Body of pancreas (tissue), 4 donors: ENCODE results near the gene CSTPP1. TPM values are rescaled to one million over a fixed set of nuclear protein-coding genes. Genes with fewer than 3 reads are reported as not detected.

Experiments
- ATAC-seq: fragments of 150-250 bp; one replicate; pipeline ENCODE4 v1.9.1; 2016
- DNase-seq, 4 donors: peaks; one replicate each; pipeline ENCODE4 v3.0.0-alpha.2; 2019
- H3K27ac ChIP-seq, 4 donors: fragments of 200-600 bp; sonication (generic); 1 replicate in 3 of 4; 2 replicates in 1 of 4; pipeline versions ENCODE4 v1.5.1 to v1.6.1; 2016 to 2019; ENCODE audit warnings: mild to moderate bottlenecking in 1 of 4, mixed read lengths in 1 of 4, moderate library complexity in 1 of 4
- H3K27me3 ChIP-seq, 2 donors: fragments of 200-600 bp; sonication (generic); one replicate each; pipeline ENCODE4 v1.6.0; 2016; ENCODE audit warnings: mild to moderate bottlenecking in 1 of 2
- H3K36me3 ChIP-seq, 2 donors: fragments of 200-600 bp; sonication (generic); replicated peaks in 1 of 2; 2 replicates each; pipeline ENCODE4 v1.5.1; 2016; ENCODE audit warnings: low read depth in 2 of 2; ENCODE audit not compliant: insufficient read depth in 1 of 2
- H3K4me1 ChIP-seq: fragments of 200-600 bp; sonication (generic); one replicate; pipeline ENCODE4 v1.6.0; 2016
- H3K4me3 ChIP-seq, 2 donors: fragments of 200-600 bp; sonication (generic); 1 replicate in 1 of 2; 2 replicates in 1 of 2; pipeline ENCODE4 v1.5.1; 2016 to 2019
- H3K9me3 ChIP-seq, 3 donors: fragments of 200-600 bp; sonication (generic); 1 replicate in 2 of 3; 2 replicates in 1 of 3; pipeline ENCODE4 v1.5.1; 2016
- POLR2A ChIP-seq, 3 donors: fragments of 450-650 bp; IDR thresholded peaks; one replicate each; pipeline ENCODE4 v1.6.1; 2016; ENCODE audit warnings: antibody characterized with exemption in 3 of 3, mild to moderate bottlenecking in 2 of 3
- WGBS, 2 donors: methylation state at CpG; one replicate each; pipeline ENCODE4 v1.1.5; 2017; 5-methylcytosine and 5-hydroxymethylcytosine counted together
- intact Hi-C: fragments of 100-400 bp; cut with DNase I; formaldehyde crosslinking; loops from one replicate; pipeline ENCODE4 v1.15.1; 2023
- total RNA-seq, 2 donors: library from RNA; depleted of rRNA; stranded (reverse); fragments of >200 nt; gene quantifications; one replicate each; pipeline ENCODE4 v1.1.0, GENCODE V29; 2016
- TF ChIP-seq, protein P1 (sequence below), 7 experiments: fragments of 450-650 bp in 4 of 7; fragments of 200-600 bp in 3 of 7; sonication (generic) in 3 of 7; IDR thresholded peaks; one replicate each; pipeline ENCODE4 v1.5.1; 2016 to 2019; ENCODE audit warnings: antibody characterized with exemption in 7 of 7

The CSTPP1 gene
- total RNA-seq, 2 donors from 2014 or later: 11.2 to 13.2 TPM

DNA sequence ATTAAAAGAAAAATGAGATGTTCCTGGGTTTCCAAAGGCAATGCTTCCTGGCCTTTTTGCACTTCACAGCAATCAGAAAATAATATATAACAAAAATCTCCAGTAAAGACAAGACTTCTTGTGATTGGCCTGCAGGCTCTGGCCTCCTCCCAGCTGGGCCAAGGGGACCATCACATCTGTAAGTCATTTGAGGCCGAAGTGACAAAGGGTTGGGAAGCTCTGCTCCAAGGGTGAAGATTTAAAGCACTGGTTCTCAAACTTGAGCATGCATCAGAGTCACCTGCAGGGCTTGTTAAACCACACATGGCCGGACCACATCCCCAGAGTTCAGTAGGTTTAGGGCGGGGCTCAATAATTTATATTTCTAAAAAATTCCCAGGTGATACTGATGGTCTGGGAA lies 208.0 kb downstream of the CSTPP1 start:
- Histone ChIP-seq H3K27me3 (no peaks in the 10 kb centered on the region), H3K4me3 (no peak overlapping the region), H3K27ac (no peak overlapping the region), H3K9me3 (no peaks in the 10 kb centered on the region), H3K36me3 (no peaks in the 10 kb centered on the region), H3K4me1 (peaks cover 25% of the 10 kb centered on the region)
- TF ChIP-seq, protein P1, sequence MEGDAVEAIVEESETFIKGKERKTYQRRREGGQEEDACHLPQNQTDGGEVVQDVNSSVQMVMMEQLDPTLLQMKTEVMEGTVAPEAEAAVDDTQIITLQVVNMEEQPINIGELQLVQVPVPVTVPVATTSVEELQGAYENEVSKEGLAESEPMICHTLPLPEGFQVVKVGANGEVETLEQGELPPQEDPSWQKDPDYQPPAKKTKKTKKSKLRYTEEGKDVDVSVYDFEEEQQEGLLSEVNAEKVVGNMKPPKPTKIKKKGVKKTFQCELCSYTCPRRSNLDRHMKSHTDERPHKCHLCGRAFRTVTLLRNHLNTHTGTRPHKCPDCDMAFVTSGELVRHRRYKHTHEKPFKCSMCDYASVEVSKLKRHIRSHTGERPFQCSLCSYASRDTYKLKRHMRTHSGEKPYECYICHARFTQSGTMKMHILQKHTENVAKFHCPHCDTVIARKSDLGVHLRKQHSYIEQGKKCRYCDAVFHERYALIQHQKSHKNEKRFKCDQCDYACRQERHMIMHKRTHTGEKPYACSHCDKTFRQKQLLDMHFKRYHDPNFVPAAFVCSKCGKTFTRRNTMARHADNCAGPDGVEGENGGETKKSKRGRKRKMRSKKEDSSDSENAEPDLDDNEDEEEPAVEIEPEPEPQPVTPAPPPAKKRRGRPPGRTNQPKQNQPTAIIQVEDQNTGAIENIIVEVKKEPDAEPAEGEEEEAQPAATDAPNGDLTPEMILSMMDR (IDR thresholded peaks at IDR 0.05): no peak
- no peak for TF ChIP-seq POLR2A (IDR thresholded peaks at IDR 0.05)
- ATAC-seq (no peak), DNase-seq (no peak)
- whole genome bisulfite sequencing, 2 donors: 91 to 94% methylated on average over 3 of the region's 3 CpGs
- intact Hi-C loops: no loop called here

DNA sequence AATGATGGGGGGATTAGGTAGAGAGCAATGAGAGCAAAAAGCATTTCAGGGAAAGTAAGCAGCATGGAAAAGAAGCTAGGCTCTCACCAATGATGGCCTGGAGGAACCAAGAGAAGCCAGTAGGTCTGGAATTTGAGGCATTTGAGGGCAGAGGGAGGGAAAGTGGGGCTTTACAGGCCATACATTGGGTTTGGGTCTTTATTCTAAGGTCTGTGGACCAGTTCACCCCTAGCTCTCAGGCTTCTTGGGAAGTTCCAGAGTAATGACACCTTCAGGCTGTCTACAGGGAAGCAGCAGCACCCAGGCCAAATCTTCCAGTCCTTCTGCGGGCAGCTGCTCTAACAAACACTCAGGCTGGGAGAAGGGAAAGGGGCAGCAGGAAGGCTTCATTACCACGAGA lies 210.7 kb downstream of the CSTPP1 start:
- WGBS, 2 donors: 51 to 75% methylated on average over 2 of the region's 2 CpGs
- intact Hi-C loops: no loop called here

DNA sequence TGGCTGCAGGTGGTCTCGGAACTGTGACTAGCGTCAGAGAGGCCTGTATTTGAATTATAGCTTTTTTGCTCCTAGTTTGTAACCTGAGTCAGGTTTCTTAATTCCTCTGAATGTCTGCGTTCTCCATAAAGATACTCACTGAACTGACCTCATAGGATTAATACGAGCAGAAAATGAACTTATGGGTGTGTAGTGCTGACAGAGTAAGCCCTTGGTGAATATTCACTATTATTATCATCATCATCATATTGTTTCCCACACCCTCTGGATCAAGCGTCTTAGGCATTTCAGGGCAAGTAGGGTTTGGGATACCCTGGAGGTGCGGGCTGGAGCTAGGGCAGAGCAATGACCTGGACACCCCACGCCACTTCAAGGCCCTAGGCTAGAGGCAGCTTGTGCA lies 211.1 kb downstream of the CSTPP1 start:
- TF ChIP-seq, protein P1 (IDR thresholded peaks at IDR 0.05): no peak
- peak overlapping the region in 3 of 4 donors; percentile 70 to 79 (median 75) for H3K27ac ChIP-seq
- H3K4me3 ChIP-seq: no peak overlapping the region
- peaks cover 36% of the 10 kb centered on the region for H3K4me1 ChIP-seq
- intact Hi-C loops: no loop called here
- no peak for ATAC-seq
- H3K9me3 ChIP-seq: no peaks in the 10 kb centered on the region
- DNase-seq: no peak
- 94 to 98% methylated on average over 6 to 7 of the region's 7 CpGs for WGBS, 2 donors
- no peaks in the 10 kb centered on the region for H3K36me3 ChIP-seq
- no peaks in the 10 kb centered on the region for H3K27me3 ChIP-seq

More for the DNA sequence above, 210.7 kb downstream of the CSTPP1 start:
- no peaks in the 10 kb centered on the region for H3K36me3 ChIP-seq
- no peaks in the 10 kb centered on the region for H3K27me3 ChIP-seq
- no peak overlapping the region for H3K4me3 ChIP-seq
- H3K27ac ChIP-seq: no peak overlapping the region
- no peak for TF ChIP-seq POLR2A (IDR thresholded peaks at IDR 0.05)
- TF ChIP-seq, protein P1 (IDR thresholded peaks at IDR 0.05): no peak
- no peak for ATAC-seq
- H3K4me1 ChIP-seq: peaks cover 35% of the 10 kb centered on the region
- no peak for DNase-seq
- no peaks in the 10 kb centered on the region for H3K9me3 ChIP-seq

DNA sequence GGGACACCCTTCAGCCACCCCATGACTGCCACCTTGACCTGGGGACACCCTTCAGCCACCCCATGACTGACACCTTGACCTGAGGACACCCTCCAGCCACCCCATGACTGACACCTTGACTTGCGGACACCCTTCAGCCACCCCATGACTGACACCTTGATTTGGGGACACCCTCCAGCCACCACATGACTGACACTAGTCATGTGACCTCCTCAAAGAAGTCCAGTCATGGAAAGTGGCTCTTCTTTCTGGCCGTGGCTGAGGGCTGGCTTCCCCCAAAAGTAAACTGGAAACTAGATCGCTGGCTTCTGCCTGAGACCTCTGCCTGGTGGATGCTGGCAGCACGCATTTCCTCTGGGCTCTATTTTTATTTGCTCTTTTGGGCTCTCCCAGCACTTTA lies 211.7 kb downstream of the CSTPP1 start:
- ATAC-seq (no peak), DNase-seq (no peak)
- H3K27me3 ChIP-seq: no peaks in the 10 kb centered on the region
- 58 to 61% methylated on average over 4 of the region's 4 CpGs for WGBS, 2 donors
- TF ChIP-seq, protein P1 (IDR thresholded peaks at IDR 0.05): no peak
- no peak for TF ChIP-seq POLR2A (IDR thresholded peaks at IDR 0.05)
- H3K4me1 ChIP-seq: peaks cover 40% of the 10 kb centered on the region
- no peaks in the 10 kb centered on the region for H3K36me3 ChIP-seq
- intact Hi-C loops: no loop called here
- peak overlapping the region; percentile 70 to 83 (median 77) for H3K27ac ChIP-seq
- no peaks in the 10 kb centered on the region for H3K9me3 ChIP-seq
- no peak overlapping the region for H3K4me3 ChIP-seq

DNA sequence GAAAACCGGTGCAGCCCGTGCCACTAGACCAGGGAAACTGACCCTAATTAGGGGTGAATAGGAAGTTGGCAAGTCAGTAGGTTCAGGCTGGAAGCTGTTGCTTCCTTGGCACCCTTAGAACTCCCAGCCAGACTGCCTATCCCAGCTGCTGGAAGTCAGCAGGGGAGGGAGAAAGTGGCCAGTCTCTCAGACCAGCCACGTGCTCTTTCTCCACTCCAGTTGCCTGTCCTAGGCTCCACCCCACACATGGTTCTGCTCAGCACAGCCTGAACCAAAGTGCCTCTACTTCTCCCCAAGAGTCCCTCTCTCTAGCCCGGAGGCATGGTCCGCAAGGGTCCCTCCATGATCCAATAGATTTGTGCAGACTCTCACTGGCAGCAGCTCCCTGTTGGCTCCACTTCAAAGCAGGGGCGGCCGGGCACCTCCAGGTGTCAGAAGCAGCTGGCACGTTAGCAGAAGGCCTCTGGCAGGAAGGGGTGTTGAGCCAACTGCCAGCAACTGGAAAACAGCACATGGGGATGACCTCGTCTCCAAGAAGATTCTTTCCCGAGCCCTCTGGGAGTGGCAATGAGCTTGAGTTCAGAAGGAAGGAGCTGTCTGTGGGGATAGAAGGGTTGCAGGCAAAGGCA lies 212.5 kb downstream of the CSTPP1 start:
- Histone ChIP-seq H3K4me1 (peaks cover 42% of the 10 kb centered on the region), H3K4me3 (no peak overlapping the region), H3K27ac (peak overlapping the region; percentile 70 to 83 (median 77)), H3K9me3 (no peaks in the 10 kb centered on the region), H3K27me3 (no peaks in the 10 kb centered on the region), H3K36me3 (no peaks in the 10 kb centered on the region)
- ATAC-seq: peak; percentile 79
- peak; percentile 85 to 93 (median 91) for DNase-seq
- intact Hi-C loops: no loop called here
- 26 to 29% methylated on average over 7 to 10 of the region's 10 CpGs for WGBS, 2 donors
- no peak for TF ChIP-seq POLR2A (IDR thresholded peaks at IDR 0.05)
- TF ChIP-seq, protein P1 (IDR thresholded peaks at IDR 0.05): no peak
